AG09319 (cell line): ENCODE data around the gene IL11.

Experiments
- DNase-seq: peaks from one replicate; pipeline ENCODE4 v3.0.0-alpha.2; 2010; ENCODE audit warnings: low read depth; ENCODE audit errors: extremely low read depth
- CTCF ChIP-seq: IDR thresholded peaks from 2 replicates; pipeline ENCODE4 v1.5.1; 2011; ENCODE audit warnings: low read depth, mild to moderate bottlenecking, inconsistent platforms, low read length, moderate library complexity

IL11 gene

GRCh38 chr19:55386493-55386971 lies 16.3 kb upstream of the IL11 start:
- TF ChIP-seq CTCF, result no peak

DNA sequence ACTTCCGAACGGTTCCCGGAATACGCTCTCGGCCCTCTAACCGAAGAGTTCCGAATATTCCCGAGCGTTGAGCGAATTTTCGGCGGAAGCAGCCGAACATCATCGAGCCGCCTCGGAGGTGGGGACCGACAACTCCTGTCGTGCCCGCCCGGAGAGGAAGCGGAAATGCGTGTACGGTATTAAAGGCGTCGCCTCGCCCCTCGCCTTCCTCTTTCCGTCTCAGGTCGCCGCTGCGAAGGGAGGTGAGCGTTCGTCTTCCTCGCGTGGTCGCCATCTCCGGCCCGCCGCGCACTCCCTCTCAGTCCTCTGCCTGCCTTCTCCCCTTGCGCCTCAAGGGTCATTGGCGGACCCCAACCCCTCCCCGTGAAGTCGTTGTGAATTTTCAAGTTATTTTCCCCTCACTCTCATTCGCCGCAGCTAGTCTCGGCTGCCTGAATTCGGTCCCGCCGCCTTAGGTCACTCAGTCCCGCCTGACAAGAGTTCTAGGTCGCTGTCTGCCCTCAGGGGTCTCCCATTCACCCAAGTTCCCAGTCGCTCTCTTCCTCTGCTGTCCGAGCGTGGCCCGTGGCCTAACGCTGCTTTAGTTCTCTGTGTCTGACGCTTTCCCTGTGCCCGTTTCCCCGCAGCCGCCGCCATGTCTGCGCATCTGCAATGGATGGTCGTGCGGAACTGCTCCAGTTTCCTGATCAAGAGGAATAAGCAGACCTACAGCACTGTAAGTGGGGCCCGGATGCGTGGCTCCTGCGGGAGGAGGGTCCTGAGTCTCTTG lies 15.6 kb upstream of the IL11 start, which contains the start of gene RPL28:
Gene RPL28, plus strand, starts transcription at position 209 of the 769 bp plus-strand sequence. Its CDS starts 426 bp downstream, at position 635.
- no peak for TF ChIP-seq CTCF
- peak; percentile 95 for DNase-seq

More at GRCh38 chr19:55386493-55386971, 16.3 kb upstream of the IL11 start:
- DNase-seq, result no peak

DNA sequence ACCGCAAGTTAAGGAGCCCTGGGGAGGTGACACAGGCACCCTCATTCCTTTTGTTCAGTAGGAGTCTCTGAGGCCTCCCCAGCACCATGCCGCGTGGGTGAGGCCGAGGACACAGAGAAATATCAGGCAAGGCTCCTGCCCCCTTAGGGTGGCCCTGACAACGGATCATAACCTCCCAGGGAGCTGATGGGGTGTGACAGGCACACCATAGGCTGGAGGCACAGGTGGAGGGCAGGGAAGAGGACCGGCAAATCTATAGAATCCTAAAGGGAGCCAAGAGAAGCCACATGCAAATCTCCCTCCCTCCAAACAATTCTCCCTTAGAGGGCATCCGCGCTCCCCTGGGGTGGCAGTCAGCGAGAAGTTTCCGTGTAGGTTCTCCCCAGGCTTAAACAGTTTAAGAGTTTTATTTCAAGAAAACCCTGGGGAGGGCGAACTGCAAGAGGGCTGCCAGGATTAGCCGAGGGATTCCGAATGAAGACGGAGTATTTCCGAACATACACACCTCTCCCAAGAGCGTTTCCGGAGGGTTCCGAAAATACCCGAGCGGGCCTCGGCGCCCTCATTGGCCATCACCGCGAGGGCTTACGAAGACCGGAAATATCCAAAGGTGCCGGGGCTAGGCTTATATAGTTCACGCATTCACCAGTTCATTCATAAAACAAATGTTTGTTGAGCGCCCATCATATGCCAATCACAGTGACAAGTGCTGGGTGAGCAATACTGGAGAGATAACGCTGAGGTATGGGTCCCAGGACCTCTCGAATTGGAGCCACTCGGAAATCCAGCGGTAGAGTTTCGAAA lies 14.9 kb upstream of the IL11 start:
- peak; percentile 82 for DNase-seq
- TF ChIP-seq CTCF, result no peak

DNA sequence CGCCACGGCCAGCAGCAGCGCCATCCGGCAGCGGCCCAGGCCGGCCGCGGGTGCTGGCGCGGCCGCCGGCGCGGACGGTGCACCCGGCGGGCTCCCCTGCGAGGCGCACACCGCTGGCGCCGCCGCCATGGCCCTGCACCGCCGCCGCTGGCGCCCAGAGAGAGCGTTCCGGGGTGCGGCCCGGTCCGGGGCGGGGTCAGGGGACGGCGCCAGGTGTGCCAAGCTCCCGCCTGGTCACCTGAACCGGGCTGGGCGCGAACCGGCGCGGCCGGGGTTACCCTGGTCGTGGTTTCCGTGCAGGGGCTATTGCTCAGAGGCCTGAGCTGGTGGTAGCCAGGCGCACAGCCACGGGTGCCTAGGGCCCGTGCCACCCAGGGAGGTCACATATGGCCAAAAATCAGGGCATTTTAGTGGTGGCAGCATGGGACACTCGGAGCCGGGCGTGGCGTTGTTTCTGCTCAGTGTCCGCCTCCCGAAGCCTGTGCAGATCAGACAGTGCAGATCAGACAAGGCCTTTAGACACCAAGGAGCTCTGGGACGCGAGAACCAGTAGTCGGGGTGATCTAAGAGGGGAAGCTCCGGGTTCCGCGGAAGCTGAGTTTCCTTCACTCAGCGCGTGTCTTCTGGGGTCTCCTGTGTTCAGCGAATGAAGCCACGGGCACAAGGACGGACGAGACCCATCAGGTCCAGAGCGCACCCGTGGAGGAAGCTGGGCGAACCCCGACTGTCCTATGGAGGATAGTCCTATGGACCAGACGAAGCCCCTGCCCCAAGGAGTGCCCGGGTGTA lies 14.1 kb upstream of the IL11 start, which contains the start of gene TMEM238:
Gene TMEM238, minus strand, starts transcription at position 162 of the 789 bp plus-strand sequence. Its CDS starts 33 bp downstream, at position 129.
- no peak for TF ChIP-seq CTCF
- no peak for DNase-seq

DNA sequence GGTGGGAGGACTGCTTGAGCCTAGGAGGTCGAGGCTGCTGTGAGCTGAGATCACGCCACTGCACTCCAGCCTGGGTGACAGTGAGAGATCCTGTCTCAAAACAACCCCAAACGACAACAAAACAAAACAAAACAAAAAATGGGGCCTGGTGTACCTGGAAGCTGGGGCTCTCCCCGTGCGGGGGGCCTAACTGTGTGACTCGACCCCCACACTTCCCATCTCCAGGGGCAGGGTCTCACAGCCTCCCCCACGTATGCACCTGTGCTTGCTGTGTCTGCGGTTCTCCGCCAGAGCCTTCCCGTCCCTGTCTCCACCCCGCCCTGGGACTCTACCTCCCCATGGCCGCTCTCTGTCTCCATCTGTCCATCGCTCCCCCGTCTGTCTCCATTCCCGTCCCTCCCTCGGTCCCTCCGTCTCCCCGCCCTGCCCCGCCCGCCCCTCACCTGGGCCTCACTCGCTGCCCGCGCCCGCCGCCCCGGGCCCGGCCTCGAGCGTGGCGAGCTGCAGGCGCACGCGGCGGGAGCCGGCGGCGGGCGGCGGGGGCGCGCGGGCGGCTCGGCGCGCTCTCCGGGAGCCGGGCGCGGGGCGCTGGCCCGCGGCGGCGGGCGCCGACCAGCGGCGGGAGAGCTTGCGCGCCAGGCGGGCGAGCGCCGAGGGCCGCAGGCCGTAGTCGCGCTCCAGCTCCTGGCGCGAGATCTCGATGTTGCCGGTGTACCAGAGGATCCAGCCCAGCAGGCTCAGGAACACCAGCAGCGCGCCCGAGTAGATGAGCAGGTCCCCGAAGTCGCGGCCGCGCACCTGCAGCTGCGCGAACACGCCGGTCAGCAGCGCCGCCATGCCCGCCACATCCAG lies 13.2 kb upstream of the IL11 start:
- TF ChIP-seq CTCF, result no peak; the same call in 1 of the 2 replicates
- no peak for DNase-seq

DNA sequence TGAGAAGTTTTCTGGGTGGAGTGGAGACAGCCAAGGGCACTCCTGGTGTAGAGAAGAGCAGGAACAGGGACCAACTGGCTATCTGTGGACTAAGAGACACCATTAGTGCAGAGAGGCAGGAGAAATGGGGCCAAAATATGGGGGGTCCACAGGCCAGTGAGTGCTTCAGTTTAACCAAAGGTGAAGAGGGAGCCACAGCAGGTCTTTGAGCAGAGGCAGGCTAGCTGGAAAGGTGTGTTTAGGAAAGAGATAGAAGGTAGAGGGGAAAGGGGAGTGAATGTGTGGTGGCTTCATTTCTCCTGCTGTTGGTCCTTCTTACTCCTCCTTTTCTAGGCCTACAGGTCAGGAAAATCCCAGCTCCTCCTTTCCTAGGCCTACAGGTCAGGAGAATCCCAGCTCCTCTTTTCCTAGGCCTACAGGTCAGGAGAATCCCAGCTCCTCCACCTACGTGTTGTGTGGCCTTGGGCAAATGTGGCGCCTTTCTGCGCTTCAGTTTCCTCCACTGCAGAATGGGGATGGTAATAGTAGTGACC lies 12.3 kb upstream of the IL11 start:
- no peak for DNase-seq
- TF ChIP-seq CTCF, result no peak
